Measurements from ENCODE around the gene HLA-DMA.

The HLA-DMA gene

GRCh38 chr6:32936239-32937152, 16.4 kb downstream of the HLA-DMA start:
- peaks cover 5% of the 10 kb centered on the region for H3K4me1 ChIP-seq (ENCODE audit: control insufficient read depth, insufficient read depth, low read length)
- H3K4me3 ChIP-seq (ENCODE audit: low read depth, low read length) = no peak overlapping the region
- no peak overlapping the region for H3K9ac ChIP-seq (ENCODE audit: low read depth, low read length)
- no peaks in the 10 kb centered on the region for H3K27me3 ChIP-seq (ENCODE audit: control insufficient read depth, insufficient read depth, low read length)
- no peaks in the 10 kb centered on the region for H3K36me3 ChIP-seq (ENCODE audit: control insufficient read depth, insufficient read depth, low read length)
- H3K9me3 ChIP-seq (ENCODE audit: control insufficient read depth, insufficient read depth, low read length) = no peaks in the 10 kb centered on the region

GRCh38 chr6:32935551-32936238, 17.2 kb downstream of the HLA-DMA start:
- H3K36me3 ChIP-seq (ENCODE audit: control insufficient read depth, insufficient read depth, low read length) = no peaks in the 10 kb centered on the region
- H3K4me3 ChIP-seq (ENCODE audit: low read depth, low read length) = no peak overlapping the region
- H3K9me3 ChIP-seq (ENCODE audit: control insufficient read depth, insufficient read depth, low read length) = no peaks in the 10 kb centered on the region
- H3K4me1 ChIP-seq (ENCODE audit: control insufficient read depth, insufficient read depth, low read length) = no peaks in the 10 kb centered on the region
- no peak overlapping the region for H3K9ac ChIP-seq (ENCODE audit: low read depth, low read length)
- no peaks in the 10 kb centered on the region for H3K27me3 ChIP-seq (ENCODE audit: control insufficient read depth, insufficient read depth, low read length)

- Histone ChIP-seq H3K36me3 (ENCODE audit: control insufficient read depth, insufficient read depth, low read length) (no peaks in the 10 kb centered on the region), H3K4me3 (ENCODE audit: low read depth, low read length) (no peak overlapping the region), H3K4me1 (ENCODE audit: control insufficient read depth, insufficient read depth, low read length) (no peaks in the 10 kb centered on the region), H3K27me3 (ENCODE audit: control insufficient read depth, insufficient read depth, low read length) (no peaks in the 10 kb centered on the region), H3K9ac (ENCODE audit: low read depth, low read length) (no peak overlapping the region), H3K9me3 (ENCODE audit: control insufficient read depth, insufficient read depth, low read length) (no peaks in the 10 kb centered on the region)
Measured at GRCh38 chr6:32933661-32934085, 19.2 kb downstream of the HLA-DMA start.

- H3K27me3 ChIP-seq (ENCODE audit: control insufficient read depth, insufficient read depth, low read length) = no peaks in the 10 kb centered on the region
- no peak overlapping the region for H3K9ac ChIP-seq (ENCODE audit: low read depth, low read length)
- H3K36me3 ChIP-seq (ENCODE audit: control insufficient read depth, insufficient read depth, low read length) = no peaks in the 10 kb centered on the region
- H3K4me1 ChIP-seq (ENCODE audit: control insufficient read depth, insufficient read depth, low read length) = no peaks in the 10 kb centered on the region
- H3K4me3 ChIP-seq (ENCODE audit: low read depth, low read length) = no peak overlapping the region
- H3K9me3 ChIP-seq (ENCODE audit: control insufficient read depth, insufficient read depth, low read length) = no peaks in the 10 kb centered on the region
Measured at GRCh38 chr6:32932132-32932868, 20.6 kb downstream of the HLA-DMA start.

- Histone ChIP-seq H3K36me3 (ENCODE audit: control insufficient read depth, insufficient read depth, low read length) (no peaks in the 10 kb centered on the region), H3K9ac (ENCODE audit: low read depth, low read length) (no peak overlapping the region), H3K27me3 (ENCODE audit: control insufficient read depth, insufficient read depth, low read length) (no peaks in the 10 kb centered on the region), H3K4me3 (ENCODE audit: low read depth, low read length) (no peak overlapping the region), H3K9me3 (ENCODE audit: control insufficient read depth, insufficient read depth, low read length) (no peaks in the 10 kb centered on the region), H3K4me1 (ENCODE audit: control insufficient read depth, insufficient read depth, low read length) (no peaks in the 10 kb centered on the region)
Measured at GRCh38 chr6:32931211-32931610, 21.7 kb downstream of the HLA-DMA start.

GRCh38 chr6:32922083-32922482, 30.8 kb downstream of the HLA-DMA start:
- Histone ChIP-seq H3K4me3 (ENCODE audit: low read depth, low read length) (no peak overlapping the region), H3K9me3 (ENCODE audit: control insufficient read depth, insufficient read depth, low read length) (no peaks in the 10 kb centered on the region), H3K9ac (ENCODE audit: low read depth, low read length) (no peak overlapping the region), H3K27me3 (ENCODE audit: control insufficient read depth, insufficient read depth, low read length) (no peaks in the 10 kb centered on the region), H3K36me3 (ENCODE audit: control insufficient read depth, insufficient read depth, low read length) (no peaks in the 10 kb centered on the region), H3K4me1 (ENCODE audit: control insufficient read depth, insufficient read depth, low read length) (no peaks in the 10 kb centered on the region)

GRCh38 chr6:32920715-32921114, 32.2 kb downstream of the HLA-DMA start:
- no peaks in the 10 kb centered on the region for H3K27me3 ChIP-seq (ENCODE audit: control insufficient read depth, insufficient read depth, low read length)
- H3K4me3 ChIP-seq (ENCODE audit: low read depth, low read length) = no peak overlapping the region

GRCh38 chr6:32912951-32913350, 39.9 kb downstream of the HLA-DMA start:
- no peaks in the 10 kb centered on the region for H3K9me3 ChIP-seq (ENCODE audit: control insufficient read depth, insufficient read depth, low read length)
- no peaks in the 10 kb centered on the region for H3K27me3 ChIP-seq (ENCODE audit: control insufficient read depth, insufficient read depth, low read length)
- H3K4me1 ChIP-seq (ENCODE audit: control insufficient read depth, insufficient read depth, low read length) = no peaks in the 10 kb centered on the region
- H3K4me3 ChIP-seq (ENCODE audit: low read depth, low read length) = no peak overlapping the region
- no peak overlapping the region for H3K9ac ChIP-seq (ENCODE audit: low read depth, low read length)
- no peaks in the 10 kb centered on the region for H3K36me3 ChIP-seq (ENCODE audit: control insufficient read depth, insufficient read depth, low read length)

More at GRCh38 chr6:32920715-32921114, 32.2 kb downstream of the HLA-DMA start:
- Histone ChIP-seq H3K4me1 (ENCODE audit: control insufficient read depth, insufficient read depth, low read length) (no peaks in the 10 kb centered on the region), H3K36me3 (ENCODE audit: control insufficient read depth, insufficient read depth, low read length) (no peaks in the 10 kb centered on the region), H3K9ac (ENCODE audit: low read depth, low read length) (no peak overlapping the region), H3K9me3 (ENCODE audit: control insufficient read depth, insufficient read depth, low read length) (no peaks in the 10 kb centered on the region)

GRCh38 chr6:32908897-32909296, 44.0 kb downstream of the HLA-DMA start:
- Histone ChIP-seq H3K9ac (ENCODE audit: low read depth, low read length) (no peak overlapping the region), H3K9me3 (ENCODE audit: control insufficient read depth, insufficient read depth, low read length) (no peaks in the 10 kb centered on the region), H3K4me3 (ENCODE audit: low read depth, low read length) (no peak overlapping the region), H3K4me1 (ENCODE audit: control insufficient read depth, insufficient read depth, low read length) (no peaks in the 10 kb centered on the region), H3K27me3 (ENCODE audit: control insufficient read depth, insufficient read depth, low read length) (no peaks in the 10 kb centered on the region), H3K36me3 (ENCODE audit: control insufficient read depth, insufficient read depth, low read length) (no peaks in the 10 kb centered on the region)

- no peak overlapping the region for H3K9ac ChIP-seq (ENCODE audit: low read depth, low read length)
- H3K4me1 ChIP-seq (ENCODE audit: control insufficient read depth, insufficient read depth, low read length) = no peaks in the 10 kb centered on the region
- H3K36me3 ChIP-seq (ENCODE audit: control insufficient read depth, insufficient read depth, low read length) = no peaks in the 10 kb centered on the region
- no peak overlapping the region for H3K4me3 ChIP-seq (ENCODE audit: low read depth, low read length)
- H3K9me3 ChIP-seq (ENCODE audit: control insufficient read depth, insufficient read depth, low read length) = no peaks in the 10 kb centered on the region
- H3K27me3 ChIP-seq (ENCODE audit: control insufficient read depth, insufficient read depth, low read length) = no peaks in the 10 kb centered on the region
Measured at GRCh38 chr6:32906539-32906938, 46.4 kb downstream of the HLA-DMA start.

- Histone ChIP-seq H3K4me3 (ENCODE audit: low read depth, low read length) (no peak overlapping the region), H3K4me1 (ENCODE audit: control insufficient read depth, insufficient read depth, low read length) (no peaks in the 10 kb centered on the region), H3K9me3 (ENCODE audit: control insufficient read depth, insufficient read depth, low read length) (no peaks in the 10 kb centered on the region), H3K36me3 (ENCODE audit: control insufficient read depth, insufficient read depth, low read length) (no peaks in the 10 kb centered on the region), H3K27me3 (ENCODE audit: control insufficient read depth, insufficient read depth, low read length) (no peaks in the 10 kb centered on the region), H3K9ac (ENCODE audit: low read depth, low read length) (no peak overlapping the region)
Measured at GRCh38 chr6:32905078-32905477, 47.8 kb downstream of the HLA-DMA start.
